Heart left ventricle (tissue), 16 donors: ENCODE measurements around the gene FCRLA. TPM values are rescaled to one million over a fixed set of nuclear protein-coding genes. Genes with fewer than 3 reads are reported as not detected.

Source experiments
- ATAC-seq, 4 donors: fragments of 200-7000 bp; cut with Tn5 transposase; one replicate each; pipeline ENCODE4 v1.9.1; 2020 to 2022; ENCODE audit warnings: moderate library complexity in 4 of 4, mild to moderate bottlenecking in 3 of 4, moderate number of reproducible peaks in 1 of 4
- DNase-seq, 5 donors: peaks; one replicate each; pipeline ENCODE4 v3.0.0-alpha.2; 2020
- H3K27ac ChIP-seq, 12 donors: fragments of 200-600 bp; sonication (generic) in 4 of 12; one replicate each; pipeline versions ENCODE4 v1.5.0 to v1.8.0; 2016 to 2022; ENCODE audit warnings: mild to moderate bottlenecking in 2 of 12
- H3K27me3 ChIP-seq, 9 donors: fragments of 200-600 bp; sonication (generic) in 2 of 9; one replicate each; pipeline versions ENCODE4 v1.5.1 to v1.8.0; 2016 to 2022; ENCODE audit warnings: mild to moderate bottlenecking in 3 of 9
- H3K36me3 ChIP-seq, 9 donors: fragments of 200-600 bp; sonication (generic) in 2 of 9; one replicate each; pipeline versions ENCODE4 v1.5.0 to v1.8.0; 2018 to 2022; ENCODE audit warnings: mild to moderate bottlenecking in 2 of 9
- H3K4me1 ChIP-seq, 12 donors: fragments of 200-600 bp; sonication (generic) in 4 of 12; one replicate each; pipeline versions ENCODE4 v1.5.0 to v1.8.0; 2016 to 2022; ENCODE audit warnings: mild to moderate bottlenecking in 3 of 12
- H3K4me3 ChIP-seq, 12 donors: fragments of 200-600 bp; sonication (generic) in 4 of 12; one replicate each; pipeline versions ENCODE4 v1.5.0 to v1.8.0; 2017 to 2022; ENCODE audit warnings: mild to moderate bottlenecking in 9 of 12, moderate library complexity in 4 of 12
- H3K9me3 ChIP-seq, 12 donors: fragments of 200-600 bp; sonication (generic) in 4 of 12; one replicate each; pipeline versions ENCODE4 v1.5.0 to v1.8.0; 2016 to 2022; ENCODE audit warnings: mild to moderate bottlenecking in 1 of 12
- CTCF ChIP-seq, 12 donors: fragments of 200-600 bp; sonication (generic) in 4 of 12; IDR thresholded peaks; one replicate each; pipeline versions ENCODE4 v1.5.0 to v1.8.0; 2018 to 2022; ENCODE audit warnings: antibody characterized with exemption in 12 of 12, mild to moderate bottlenecking in 5 of 12
- POLR2A ChIP-seq, 2 donors: fragments of 450-650 bp; IDR thresholded peaks; one replicate each; pipeline ENCODE4 v1.6.1; 2017; ENCODE audit warnings: antibody characterized with exemption in 2 of 2, mild to moderate bottlenecking in 2 of 2, moderate library complexity in 2 of 2
- WGBS, 4 donors: extraction: QIAGEN DNeasy Blood & Tissue Kit in 2 of 4; methylation state at CpG; one replicate each; pipeline versions ENCODE4 v1.1.5 to v1.1.7; 2013 to 2018; 5-methylcytosine and 5-hydroxymethylcytosine counted together
- intact Hi-C, 10 donors: fragments of 100-400 bp; cut with DNase I; formaldehyde crosslinking; loops; one replicate each; pipeline versions ENCODE4 v1.11.1 to v1.14.2; 2022
- polyA plus RNA-seq, 2 donors: library from polyadenylated mRNA; stranded (reverse); fragments of 200-250 nt; gene quantifications; one replicate each; pipeline ENCODE4 v1.2.3, GENCODE V29; 2013
- total RNA-seq, 9 donors: library from RNA; depleted of rRNA in 2 of 9; stranded (reverse); fragments of >200 nt in 2 of 9; fragmentation: NEBNext Ultra II Directional in 3 of 9; extraction: Animal tissue kit (Norgen Biotek cat#: 25700) in 3 of 9; gene quantifications; one replicate each; pipeline versions ENCODE4 v1.1.0 to v1.2.4, GENCODE V29; 2016 to 2023
- donor health status: ischemic (EF 13 %, LVEDD 7.1; RV severe dilation, severe dysfunction).
- donor health status: healthy with polysubstance abuse.
- donor health status: DM: no; HTN: yes; CAD: no.
- donor health status: DM: no; HTN: no; CAD: no.
- donor health status: ischemic (EF 25% LVEDD 6.9; RV normal size, moderate dysfunction).
- donor health status: ischemic (EF 25% LVEDD 5.7; RV mildly dilated, moderate dysfunction).
- donor health status: healthy.
- donor health status: DM: yes; HTN: yes; CAD: no.
- donor health status: ischemic (EF 35%, LVEDD 5.7; RV mildly dilated, moderate dysfunction).
- donor health status: nonischemic (EF 11% LVEDD 7.7; RV severe dilation, severe dysfunction).
- donor health status: DM: yes; HTN: yes; CAD: no.
- donor health status: PGD.
- donor health status: ischemic (EF 29% LVEDD 5.4; RV normal size, mild dysfunction).
- donor health status: nonischemic (EF 23%, LVEDD 6.1; RV moderate dilation, normal function).

Gene FCRLA
- total and polyA plus RNA-seq, 11 donors: 0.11 to 1.0 (median 0.23) TPM; not detected in 6

GRCh38 chr1:161709373-161709772 lies 2.3 kb downstream of the FCRLA start:
- no peak for ATAC-seq
- H3K9me3 ChIP-seq: no peaks in the 10 kb centered on the region
- no peaks in the 10 kb centered on the region for H3K36me3 ChIP-seq
- peaks cover 0 to 22% (median 0%) of the 10 kb centered on the region in 9 donors for H3K27me3 ChIP-seq
- H3K4me3 ChIP-seq: no peak overlapping the region
- peaks cover 0 to 16% (median 3%) of the 10 kb centered on the region in 12 donors for H3K4me1 ChIP-seq
- no peak overlapping the region for H3K27ac ChIP-seq
- TF ChIP-seq CTCF (IDR thresholded peaks at IDR 0.05) (no peak), POLR2A (IDR thresholded peaks at IDR 0.05) (no peak)
- DNase-seq: no peak
- WGBS, 4 donors: 79 to 83% (median 81%) methylated on average over 4 of the region's 4 CpGs
- intact Hi-C loops: no loop called here

- intact Hi-C loops: no loop called here
- H3K4me3 ChIP-seq: no peak overlapping the region
- no peak for DNase-seq
- TF ChIP-seq CTCF (IDR thresholded peaks at IDR 0.05): no peak
- no peak for TF ChIP-seq POLR2A (IDR thresholded peaks at IDR 0.05)
- H3K36me3 ChIP-seq: no peaks in the 10 kb centered on the region
- peaks cover 0 to 16% (median 3%) of the 10 kb centered on the region in 12 donors for H3K4me1 ChIP-seq
- no peak overlapping the region for H3K27ac ChIP-seq
- no peaks in the 10 kb centered on the region for H3K9me3 ChIP-seq
- peaks cover 0 to 34% (median 0%) of the 10 kb centered on the region in 9 donors for H3K27me3 ChIP-seq
- no peak for ATAC-seq
- WGBS, 4 donors: 80 to 89% (median 85%) methylated on average over 3 to 4 of the region's 4 CpGs
These were observed 3.5 kb downstream of the FCRLA start for GRCh38 chr1:161710560-161710959.

- Histone ChIP-seq H3K4me1 (peaks cover 0 to 34% (median 0%) of the 10 kb centered on the region in 12 donors), H3K27me3 (peaks cover 0 to 31% (median 0%) of the 10 kb centered on the region in 9 donors), H3K4me3 (no peak overlapping the region), H3K27ac (no peak overlapping the region), H3K9me3 (no peaks in the 10 kb centered on the region), H3K36me3 (no peaks in the 10 kb centered on the region)
- 74 to 81% (median 78%) methylated on average over 8 of the region's 8 CpGs for WGBS, 4 donors
- ATAC-seq (no peak), DNase-seq (no peak)
- intact Hi-C loops: no loop called here
- TF ChIP-seq CTCF (IDR thresholded peaks at IDR 0.05): no peak
- TF ChIP-seq POLR2A (IDR thresholded peaks at IDR 0.05): no peak
These were observed 11.7 kb downstream of the FCRLA start for GRCh38 chr1:161718559-161719324.

GRCh38 chr1:161719325-161719611 lies 12.2 kb downstream of the FCRLA start:
- ATAC-seq (no peak), DNase-seq (no peak)
- 87 to 98% (median 93%) methylated on average over 1 of the region's 1 CpG for WGBS, 4 donors
- peaks cover 0 to 34% (median 0%) of the 10 kb centered on the region in 12 donors for H3K4me1 ChIP-seq
- no peak for TF ChIP-seq POLR2A (IDR thresholded peaks at IDR 0.05)
- TF ChIP-seq CTCF (IDR thresholded peaks at IDR 0.05): no peak
- H3K4me3 ChIP-seq: no peak overlapping the region
- no peaks in the 10 kb centered on the region for H3K36me3 ChIP-seq
- intact Hi-C loops: no loop called here
- H3K27ac ChIP-seq: no peak overlapping the region
- H3K27me3 ChIP-seq: peaks cover 0 to 31% (median 0%) of the 10 kb centered on the region in 9 donors
- no peaks in the 10 kb centered on the region for H3K9me3 ChIP-seq
